GM18907 (cell line): ENCODE results near the gene ATP11C.
A peak's percentile ranks its signal among the peaks of the same experiment; 100 is the strongest.
"Not testable (repeated sequence)": the region's sequence is repeated elsewhere in the genome, so short reads cannot be mapped to it uniquely, and the experiment has no call there.

Experiments used
- ATAC-seq: cut with Tn5 transposase; IDR thresholded peaks from one replicate; pipeline ENCODE4 v1.9.1; 2021; ENCODE audit warnings: mild to moderate bottlenecking, moderate library complexity; ENCODE audit not compliant: unreplicated experiment

Gene ATP11C

DNA sequence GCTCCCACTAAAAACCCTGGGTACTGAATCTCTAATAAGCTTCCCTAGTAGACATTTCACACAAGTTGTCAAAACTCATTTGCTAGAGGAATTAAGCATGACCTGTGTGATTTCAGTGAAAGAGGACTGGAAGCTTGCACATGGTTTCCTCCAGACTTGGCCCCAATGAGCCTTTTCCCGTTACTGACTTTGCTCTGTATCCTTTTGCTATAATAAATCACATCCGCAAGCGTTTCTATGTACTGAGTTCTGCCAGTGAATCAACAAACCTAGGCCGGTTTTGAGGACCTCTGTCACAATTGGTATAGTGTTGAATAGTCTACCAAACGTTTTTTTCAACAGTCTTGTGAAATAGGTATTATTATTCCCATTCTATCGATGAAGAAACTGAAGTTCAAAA lies 8.2 kb downstream of the ATP11C start:
- ATAC-seq = no peak

GRCh38 chrX:139924069-139924695 lies 8.7 kb downstream of the ATP11C start:
- no peak for ATAC-seq

DNA sequence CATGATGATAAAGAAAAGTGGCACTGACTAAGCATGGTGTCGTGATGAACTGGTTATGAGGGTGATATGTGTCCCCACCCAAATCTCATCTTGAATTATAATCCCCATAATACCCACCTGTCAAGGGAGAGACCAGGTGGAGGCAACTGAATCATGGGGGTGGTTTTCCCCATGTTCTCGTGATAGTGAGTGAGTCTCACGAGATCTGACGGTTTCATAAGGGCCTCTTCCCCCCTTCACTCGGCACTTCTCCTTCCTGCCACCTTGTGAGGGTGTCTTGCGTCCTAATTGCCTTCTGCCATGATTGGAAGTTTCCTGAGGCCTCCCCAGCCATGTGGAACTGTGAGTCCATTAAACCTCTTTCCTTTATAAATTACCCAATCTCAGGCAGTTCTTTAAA lies 11.7 kb downstream of the ATP11C start:
- not testable (repeated sequence) for ATAC-seq

DNA sequence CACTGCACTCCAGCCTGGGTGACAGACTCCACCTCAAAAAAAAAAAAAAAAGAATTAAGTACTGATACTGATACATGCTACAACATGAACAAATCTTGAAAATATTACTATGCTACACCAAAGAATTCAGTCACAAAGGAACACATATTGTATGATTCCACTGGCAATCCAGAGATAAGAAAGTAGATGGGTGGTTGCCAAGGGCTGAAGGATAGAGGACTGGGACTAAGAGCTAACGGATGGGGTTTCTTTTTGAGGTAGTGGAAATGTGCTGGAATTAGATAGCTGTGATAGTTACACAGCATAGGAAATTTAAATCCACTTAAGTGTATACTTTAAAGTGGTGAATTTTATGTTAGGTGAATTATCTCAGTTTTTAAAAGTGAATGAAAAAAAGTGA lies 12.5 kb downstream of the ATP11C start:
- no peak for ATAC-seq

DNA sequence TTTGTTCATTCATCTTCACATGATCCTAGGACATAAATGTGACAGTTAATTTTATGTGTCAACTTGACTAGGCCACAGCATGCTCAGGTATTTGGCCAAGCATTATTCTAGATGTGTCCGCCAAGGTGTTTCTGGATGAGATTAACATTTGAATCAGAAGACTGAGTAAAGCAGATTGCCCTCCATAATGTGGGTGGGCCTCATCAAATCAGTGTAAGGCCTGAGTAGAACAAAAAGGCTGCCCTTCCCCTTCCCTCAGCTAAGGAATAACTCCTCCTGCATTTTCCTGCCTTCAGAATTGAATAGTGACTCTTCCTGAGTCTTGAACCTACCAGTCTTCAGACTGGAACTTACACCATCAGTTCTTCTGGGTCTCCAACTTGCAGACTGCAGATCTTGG lies 18.4 kb downstream of the ATP11C start:
- ATAC-seq = no peak

DNA sequence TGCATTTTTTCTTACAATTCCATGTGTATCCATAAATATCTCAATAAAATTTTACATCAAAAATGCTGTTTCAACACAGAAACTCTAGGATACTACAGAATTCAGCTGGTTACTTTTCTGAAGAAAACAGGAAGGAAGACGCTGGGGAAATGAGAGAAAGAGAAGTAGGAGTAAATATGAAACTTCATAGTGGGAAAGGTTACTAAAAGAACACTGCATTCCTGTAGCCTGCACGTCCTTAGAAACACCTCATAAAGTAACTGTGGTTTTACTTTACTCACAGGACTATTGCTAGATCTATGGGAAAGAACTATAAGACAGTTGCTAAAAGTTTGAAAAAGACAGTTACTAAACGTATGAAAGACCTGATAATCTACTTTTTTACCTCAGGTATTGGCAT lies 23.1 kb downstream of the ATP11C start:
- no peak for ATAC-seq

GRCh38 chrX:139907078-139907477 lies 25.8 kb downstream of the ATP11C start:
- no peak for ATAC-seq

DNA sequence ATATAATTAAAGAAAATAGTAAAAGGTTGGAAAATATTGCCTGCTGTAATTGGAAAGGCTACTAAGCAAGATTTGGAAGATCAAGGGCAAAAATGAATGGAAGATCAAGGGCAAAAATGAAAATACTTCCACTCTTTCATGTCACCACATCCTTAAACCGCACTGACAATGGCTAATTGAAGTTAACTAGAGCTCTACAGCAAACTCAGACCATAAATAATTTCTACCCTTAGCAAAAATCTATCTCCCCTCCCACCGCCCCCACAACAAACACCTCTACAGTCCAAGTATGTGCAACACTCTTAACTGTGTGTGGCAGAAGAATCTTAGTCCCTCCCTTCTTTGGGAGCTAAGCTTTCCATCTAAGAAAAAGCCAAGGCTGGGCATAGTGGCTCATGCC lies 27.1 kb downstream of the ATP11C start:
- no peak for ATAC-seq

- no peak for ATAC-seq
Observed at GRCh38 chrX:139905051-139905450, 27.8 kb downstream of the ATP11C start.

- ATAC-seq = no peak
Observed at GRCh38 chrX:139903210-139903609, 29.6 kb downstream of the ATP11C start.

GRCh38 chrX:139902559-139902958 lies 30.3 kb downstream of the ATP11C start:
- no peak for ATAC-seq

DNA sequence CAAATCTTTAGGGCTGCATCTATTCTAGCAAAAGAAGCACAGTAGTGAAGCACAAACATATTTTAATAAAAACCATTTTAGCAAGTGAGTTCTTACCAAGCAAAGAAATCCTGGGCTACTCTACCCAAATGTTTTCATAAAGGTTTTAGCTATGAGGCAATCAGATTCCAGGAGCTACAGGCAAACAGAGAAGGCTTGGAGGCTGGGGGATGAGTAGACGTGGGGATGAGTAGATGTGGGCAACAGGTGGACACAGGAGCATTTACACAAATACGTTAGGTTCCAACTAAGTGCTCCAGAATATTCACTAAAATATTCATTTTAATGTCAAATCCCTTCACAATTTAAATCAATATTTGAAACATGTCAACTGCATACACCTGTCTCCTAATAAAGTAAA lies 34.5 kb downstream of the ATP11C start:
- ATAC-seq = no peak

DNA sequence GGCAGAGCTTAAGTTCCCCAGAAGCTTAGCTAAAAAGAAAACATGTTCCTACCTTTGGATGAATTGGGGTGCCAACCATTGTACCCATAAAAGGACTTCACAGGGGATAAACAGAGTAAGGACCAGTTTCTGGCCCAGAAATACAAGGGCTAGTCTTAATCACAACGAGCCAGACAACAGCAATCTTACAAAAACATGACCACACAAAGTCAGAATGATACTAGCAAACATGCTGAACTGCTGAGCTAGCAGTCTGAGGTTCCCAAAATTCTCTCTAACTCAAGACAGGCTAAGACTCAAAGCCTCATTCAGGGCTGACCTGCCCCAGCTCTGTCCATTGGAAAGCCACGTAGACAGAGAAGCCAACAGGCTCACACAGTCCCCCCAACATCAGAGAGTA lies 40.3 kb downstream of the ATP11C start:
- peak; percentile 78 for ATAC-seq

- ATAC-seq = no peak
Observed at GRCh38 chrX:139890991-139891700, 41.7 kb downstream of the ATP11C start.

- no peak for ATAC-seq
Observed at GRCh38 chrX:139889760-139890159, 43.1 kb downstream of the ATP11C start.

GRCh38 chrX:139883984-139884383 lies 48.9 kb downstream of the ATP11C start:
- ATAC-seq = no peak

DNA sequence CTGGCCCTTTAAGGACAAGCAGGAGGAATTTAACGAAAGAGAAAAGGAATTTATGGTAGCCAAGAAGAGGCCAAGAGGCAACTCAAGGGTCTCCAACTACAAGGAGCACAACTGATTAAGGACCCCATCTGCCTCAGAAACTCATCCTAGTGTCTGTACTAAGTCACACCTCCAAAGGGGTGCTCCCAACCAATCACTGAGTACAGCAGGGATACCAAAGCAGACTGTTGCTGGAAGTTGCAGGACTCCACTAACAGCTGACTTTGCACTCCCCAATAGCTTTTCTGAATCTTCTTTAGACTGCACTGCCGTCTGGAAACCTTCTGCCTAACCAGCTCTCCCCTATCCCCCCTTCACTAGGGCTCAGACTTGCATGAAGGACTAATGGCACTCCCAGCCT lies 50.6 kb downstream of the ATP11C start:
- ATAC-seq = no peak

- no peak for ATAC-seq
Observed at GRCh38 chrX:139881572-139881971, 51.3 kb downstream of the ATP11C start.

GRCh38 chrX:139881130-139881529 lies 51.7 kb downstream of the ATP11C start:
- ATAC-seq = no peak

DNA sequence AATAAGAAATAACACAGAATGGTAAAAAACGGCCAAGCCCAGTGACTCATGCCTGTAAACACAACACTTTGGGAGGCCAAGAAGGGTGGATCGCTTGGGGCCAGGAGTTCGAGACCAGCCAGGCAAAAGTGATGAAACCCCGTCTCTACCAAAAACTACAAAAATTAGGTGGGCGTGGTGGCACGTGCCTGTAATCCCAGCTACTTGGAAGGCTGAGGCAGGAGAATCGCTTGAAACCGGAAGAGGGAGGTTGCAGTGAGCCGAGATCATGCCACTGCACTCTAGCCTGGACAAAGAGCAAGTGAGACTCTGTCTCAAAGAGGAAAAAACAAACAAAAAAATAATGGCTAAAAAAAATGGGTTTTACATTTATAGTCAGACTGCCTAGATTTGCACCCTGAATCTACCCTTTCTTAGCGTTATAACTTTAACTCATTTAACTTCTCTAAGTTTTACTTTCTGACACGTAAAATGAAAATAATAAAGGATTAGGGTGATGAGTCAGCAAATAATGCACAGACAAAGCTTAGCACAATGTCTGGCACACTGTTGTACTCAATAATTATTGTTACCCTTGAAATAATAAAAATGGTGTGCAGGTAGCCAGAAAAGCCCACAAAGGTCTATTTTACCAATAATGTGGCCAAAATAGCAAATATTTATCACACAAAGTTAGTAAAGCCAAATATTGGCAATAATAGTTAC lies 55.0 kb downstream of the ATP11C start:
- no peak for ATAC-seq

- no peak for ATAC-seq
Observed at GRCh38 chrX:139875841-139876240, 57.0 kb downstream of the ATP11C start.

- no peak for ATAC-seq
Observed at GRCh38 chrX:139869796-139870195, 63.1 kb downstream of the ATP11C start.
